Heart left ventricle (tissue), 13 donors: ENCODE measurements around the gene AGAP6.
"Not testable (repeated sequence)": the region's sequence is repeated elsewhere in the genome, so short reads cannot be mapped to it uniquely, and the experiment has no call there.

ENCODE experiments used
- CTCF ChIP-seq, 12 donors: fragments of 200-600 bp; sonication (generic) in 4 of 12; IDR thresholded peaks; one replicate each; pipeline versions ENCODE4 v1.5.0 to v1.8.0; 2018 to 2022; ENCODE audit warnings: antibody characterized with exemption in 12 of 12, mild to moderate bottlenecking in 5 of 12
- POLR2A ChIP-seq, 2 donors: fragments of 450-650 bp; IDR thresholded peaks; one replicate each; pipeline ENCODE4 v1.6.1; 2017; ENCODE audit warnings: antibody characterized with exemption in 2 of 2, mild to moderate bottlenecking in 2 of 2, moderate library complexity in 2 of 2
- donor health status: ischemic (EF 13 %, LVEDD 7.1; RV severe dilation, severe dysfunction).
- donor health status: DM: no; HTN: yes; CAD: no.
- donor health status: DM: no; HTN: no; CAD: no.
- donor health status: ischemic (EF 25% LVEDD 6.9; RV normal size, moderate dysfunction).
- donor health status: ischemic (EF 25% LVEDD 5.7; RV mildly dilated, moderate dysfunction).
- donor health status: ischemic (EF 35%, LVEDD 5.7; RV mildly dilated, moderate dysfunction).
- donor health status: nonischemic (EF 11% LVEDD 7.7; RV severe dilation, severe dysfunction).
- donor health status: DM: yes; HTN: yes; CAD: no.
- donor health status: PGD.
- donor health status: ischemic (EF 29% LVEDD 5.4; RV normal size, mild dysfunction).
- donor health status: nonischemic (EF 23%, LVEDD 6.1; RV moderate dilation, normal function).

- TF ChIP-seq CTCF, POLR2A (IDR thresholded peaks at IDR 0.05): not testable (repeated sequence)
Observed at GRCh38 chr10:49943607-49944006, 44.6 kb upstream of the AGAP6 start.
